ENCODE data around the gene EEF1A2.

The EEF1A2 gene

GRCh38 chr20:63467294-63468083, 31.4 kb downstream of the EEF1A2 start:
- no peak for DNase-seq (ENCODE audit: low read depth)

GRCh38 chr20:63466861-63467260, 32.0 kb downstream of the EEF1A2 start:
- DNase-seq (ENCODE audit: low read depth), result no peak

GRCh38 chr20:63466250-63466825, 32.5 kb downstream of the EEF1A2 start:
- no peak for DNase-seq (ENCODE audit: low read depth)

GRCh38 chr20:63465380-63466249, 33.3 kb downstream of the EEF1A2 start:
- no peak for DNase-seq (ENCODE audit: low read depth)

GRCh38 chr20:63464289-63464635, 34.6 kb downstream of the EEF1A2 start:
- DNase-seq (ENCODE audit: low read depth), result no peak

GRCh38 chr20:63463400-63464288, 35.2 kb downstream of the EEF1A2 start:
- DNase-seq (ENCODE audit: low read depth), result no peak

GRCh38 chr20:63462244-63462643, 36.6 kb downstream of the EEF1A2 start:
- no peak for DNase-seq (ENCODE audit: low read depth)

- no peak for DNase-seq (ENCODE audit: low read depth)
These were observed 37.6 kb downstream of the EEF1A2 start for GRCh38 chr20:63461104-63461763.

GRCh38 chr20:63459070-63459380, 39.9 kb downstream of the EEF1A2 start:
- no peak for DNase-seq (ENCODE audit: low read depth)

- DNase-seq (ENCODE audit: low read depth), result no peak
These were observed 40.5 kb downstream of the EEF1A2 start for GRCh38 chr20:63458170-63459069.

GRCh38 chr20:63457737-63458136, 41.1 kb downstream of the EEF1A2 start:
- no peak for DNase-seq (ENCODE audit: low read depth)

- DNase-seq (ENCODE audit: low read depth), result no peak
These were observed 42.2 kb downstream of the EEF1A2 start for GRCh38 chr20:63456429-63457284.

GRCh38 chr20:63455568-63455859, 43.4 kb downstream of the EEF1A2 start:
- no peak for DNase-seq (ENCODE audit: low read depth)

GRCh38 chr20:63454731-63455567, 43.9 kb downstream of the EEF1A2 start:
- no peak for DNase-seq (ENCODE audit: low read depth)

- no peak for DNase-seq (ENCODE audit: low read depth)
These were observed 45.9 kb downstream of the EEF1A2 start for GRCh38 chr20:63452821-63453523.

GRCh38 chr20:63452341-63452740, 46.5 kb downstream of the EEF1A2 start:
- no peak for DNase-seq (ENCODE audit: low read depth)

GRCh38 chr20:63451821-63452220, 47.1 kb downstream of the EEF1A2 start:
- DNase-seq (ENCODE audit: low read depth), result no peak

Data from fibroblast of gingiva (primary cell).